ENCODE results near the gene STRBP.

The STRBP gene

DNA sequence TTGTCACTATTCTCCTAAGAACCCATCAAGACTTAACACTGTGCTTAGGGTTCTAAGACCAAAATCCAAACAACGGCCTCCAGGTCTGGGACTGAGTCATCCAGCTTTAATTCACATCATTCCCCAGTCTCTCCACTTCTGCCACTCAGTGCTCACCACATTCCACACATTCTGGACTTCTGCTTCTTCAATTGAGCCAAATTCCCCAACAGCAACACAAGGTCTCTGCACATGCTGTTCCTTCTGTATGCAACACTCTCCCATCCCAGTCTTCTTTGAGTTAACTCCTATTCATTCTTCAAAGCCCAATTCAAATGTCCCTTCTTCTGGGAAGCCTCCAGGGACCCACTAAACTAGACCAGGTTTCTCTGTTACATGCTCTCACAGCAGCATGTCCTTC lies 137.1 kb downstream of the STRBP start:
- DNase-seq (ENCODE audit: insufficient read length, low spot score) (no peak), FAIRE-seq (no peak)
- no peak for TF ChIP-seq POLR2AphosphoS5 (IDR thresholded peaks at IDR 0.05; ENCODE audit: low read depth, low read length)

- no peak for FAIRE-seq
- no peak for DNase-seq (ENCODE audit: insufficient read length, low spot score)
- TF ChIP-seq TAF1 (IDR thresholded peaks at IDR 0.05; ENCODE audit: low read depth, low read length) (no peak), PAX5 (IDR thresholded peaks at IDR 0.05; ENCODE audit: insufficient read depth, low read length, severe bottlenecking) (no peak), POU2F2 (IDR thresholded peaks at IDR 0.05; ENCODE audit: low read depth, low read length) (no peak)
Observed at GRCh38 chr9:123129423-123129822, 139.0 kb downstream of the STRBP start.

GRCh38 chr9:123128591-123128990 lies 139.8 kb downstream of the STRBP start:
- no peak for TF ChIP-seq POLR2AphosphoS5 (IDR thresholded peaks at IDR 0.05; ENCODE audit: low read depth, low read length)
- TF ChIP-seq TAF1 (IDR thresholded peaks at IDR 0.05; ENCODE audit: low read depth, low read length), result no peak
- TF ChIP-seq SPI1 (IDR thresholded peaks at IDR 0.05; ENCODE audit: low read depth, low read length), result no peak
- no peak for TF ChIP-seq POLR2A (IDR thresholded peaks at IDR 0.05; ENCODE audit: low read depth, low read length)
- no peak for TF ChIP-seq PAX5 (IDR thresholded peaks at IDR 0.05; ENCODE audit: insufficient read depth, low read length, severe bottlenecking)
- TF ChIP-seq POU2F2 (IDR thresholded peaks at IDR 0.05; ENCODE audit: low read depth, low read length), result no peak
- no peak for FAIRE-seq

DNA sequence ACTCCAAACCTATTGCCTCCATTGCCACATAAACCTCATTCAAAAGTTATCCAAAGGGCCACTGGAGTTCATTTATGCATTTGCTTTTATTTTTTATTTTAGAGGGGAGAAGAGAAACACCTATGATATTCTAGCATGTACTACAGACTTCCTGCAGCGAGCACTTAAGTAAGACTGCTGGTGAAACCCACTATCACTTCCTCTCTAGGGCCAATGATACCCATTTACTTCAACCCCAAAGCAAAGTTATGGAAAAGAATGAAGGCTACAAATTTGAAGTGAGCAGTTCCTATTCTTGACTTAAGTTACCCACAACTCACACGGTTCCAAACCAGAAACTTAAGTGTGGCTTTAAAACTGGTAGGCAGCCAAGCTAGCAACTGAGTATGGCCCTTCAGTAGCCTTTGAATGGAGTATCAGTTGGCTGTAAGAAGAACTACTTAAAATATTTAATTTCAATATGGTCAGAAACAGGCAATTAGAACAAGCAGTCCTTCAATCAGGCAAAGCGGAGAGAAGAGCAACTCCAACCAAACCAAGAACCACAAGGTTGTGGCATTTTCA lies 140.8 kb downstream of the STRBP start:
- TF ChIP-seq SPI1 (IDR thresholded peaks at IDR 0.05; ENCODE audit: low read depth, low read length) (peak; percentile 66), POLR2AphosphoS5 (IDR thresholded peaks at IDR 0.05; ENCODE audit: low read depth, low read length) (no peak)
- DNase-seq (ENCODE audit: insufficient read length, low spot score) (no peak), FAIRE-seq (no peak)

More at GRCh38 chr9:123128591-123128990, 139.8 kb downstream of the STRBP start:
- DNase-seq (ENCODE audit: insufficient read length, low spot score), result no peak

GRCh38 chr9:123121457-123121856 lies 146.9 kb downstream of the STRBP start:
- TF ChIP-seq PAX5 (IDR thresholded peaks at IDR 0.05; ENCODE audit: insufficient read depth, low read length, severe bottlenecking) (no peak), SPI1 (IDR thresholded peaks at IDR 0.05; ENCODE audit: low read depth, low read length) (no peak), POLR2A (IDR thresholded peaks at IDR 0.05; ENCODE audit: low read depth, low read length) (no peak), TAF1 (IDR thresholded peaks at IDR 0.05; ENCODE audit: low read depth, low read length) (no peak), POU2F2 (IDR thresholded peaks at IDR 0.05; ENCODE audit: low read depth, low read length) (no peak), POLR2AphosphoS5 (IDR thresholded peaks at IDR 0.05; ENCODE audit: low read depth, low read length) (no peak)
- FAIRE-seq (no peak), DNase-seq (ENCODE audit: insufficient read length, low spot score) (no peak)

GRCh38 chr9:123120953-123121352 lies 147.4 kb downstream of the STRBP start:
- FAIRE-seq (no peak), DNase-seq (ENCODE audit: insufficient read length, low spot score) (no peak)
- no peak for TF ChIP-seq SPI1 (IDR thresholded peaks at IDR 0.05; ENCODE audit: low read depth, low read length)
- TF ChIP-seq POLR2A (IDR thresholded peaks at IDR 0.05; ENCODE audit: low read depth, low read length), result no peak

GRCh38 chr9:123120131-123120530 lies 148.3 kb downstream of the STRBP start:
- TF ChIP-seq TAF1 (IDR thresholded peaks at IDR 0.05; ENCODE audit: low read depth, low read length) (no peak), PAX5 (IDR thresholded peaks at IDR 0.05; ENCODE audit: insufficient read depth, low read length, severe bottlenecking) (no peak), SPI1 (IDR thresholded peaks at IDR 0.05; ENCODE audit: low read depth, low read length) (no peak), POU2F2 (IDR thresholded peaks at IDR 0.05; ENCODE audit: low read depth, low read length) (no peak), POLR2A (IDR thresholded peaks at IDR 0.05; ENCODE audit: low read depth, low read length) (no peak), POLR2AphosphoS5 (IDR thresholded peaks at IDR 0.05; ENCODE audit: low read depth, low read length) (no peak)
- DNase-seq (ENCODE audit: insufficient read length, low spot score), result no peak
- FAIRE-seq, result no peak

GRCh38 chr9:123119566-123119965 lies 148.8 kb downstream of the STRBP start:
- DNase-seq (ENCODE audit: insufficient read length, low spot score) (no peak), FAIRE-seq (no peak)
- TF ChIP-seq POLR2A (IDR thresholded peaks at IDR 0.05; ENCODE audit: low read depth, low read length) (no peak), SPI1 (IDR thresholded peaks at IDR 0.05; ENCODE audit: low read depth, low read length) (no peak), POLR2AphosphoS5 (IDR thresholded peaks at IDR 0.05; ENCODE audit: low read depth, low read length) (no peak)

DNA sequence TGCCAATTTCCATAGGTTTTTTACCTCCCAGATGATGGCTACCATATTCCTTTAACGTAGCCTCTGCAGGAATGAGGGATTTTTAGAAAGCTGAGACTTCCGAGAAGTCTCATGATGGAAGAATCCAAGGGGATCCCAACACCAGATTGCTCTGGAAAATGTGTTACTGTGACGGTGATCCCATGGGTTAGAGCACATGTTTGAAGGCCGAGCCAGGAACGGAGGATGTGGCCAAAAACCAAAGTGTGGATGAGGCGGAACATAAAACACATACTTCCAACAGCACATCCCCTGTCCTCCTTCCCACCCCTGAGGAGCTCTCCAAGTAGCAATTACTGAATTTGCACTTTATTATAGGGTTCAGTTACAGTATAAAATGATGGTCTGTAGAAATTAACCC lies 152.3 kb downstream of the STRBP start:
- DNase-seq (ENCODE audit: insufficient read length, low spot score) (no peak), FAIRE-seq (no peak)
- TF ChIP-seq POLR2AphosphoS5 (IDR thresholded peaks at IDR 0.05; ENCODE audit: low read depth, low read length) (no peak), SPI1 (IDR thresholded peaks at IDR 0.05; ENCODE audit: low read depth, low read length) (no peak), POU2F2 (IDR thresholded peaks at IDR 0.05; ENCODE audit: low read depth, low read length) (no peak), POLR2A (IDR thresholded peaks at IDR 0.05; ENCODE audit: low read depth, low read length) (no peak), TAF1 (IDR thresholded peaks at IDR 0.05; ENCODE audit: low read depth, low read length) (no peak), PAX5 (IDR thresholded peaks at IDR 0.05; ENCODE audit: insufficient read depth, low read length, severe bottlenecking) (no peak)

- FAIRE-seq (no peak), DNase-seq (ENCODE audit: insufficient read length, low spot score) (no peak)
- TF ChIP-seq TAF1 (IDR thresholded peaks at IDR 0.05; ENCODE audit: low read depth, low read length) (no peak), PAX5 (IDR thresholded peaks at IDR 0.05; ENCODE audit: insufficient read depth, low read length, severe bottlenecking) (no peak), POU2F2 (IDR thresholded peaks at IDR 0.05; ENCODE audit: low read depth, low read length) (no peak), SPI1 (IDR thresholded peaks at IDR 0.05; ENCODE audit: low read depth, low read length) (no peak), POLR2AphosphoS5 (IDR thresholded peaks at IDR 0.05; ENCODE audit: low read depth, low read length) (no peak)
Observed at GRCh38 chr9:123115146-123115913, 153.1 kb downstream of the STRBP start.
